OCI-LY3 (cell line): ENCODE data around the gene FAAP20.

Source experiments
- H2AFZ ChIP-seq: fragments of 200-600, 300-600 bp; shearing (Covaris generic); 2 replicates; pipeline ENCODE4 v1.6.0; 2014; ENCODE audit warnings: antibody characterized with exemption, low read depth, low read length
- H3K27ac ChIP-seq: fragments of 200-600, 300-600 bp; sonication (generic); 2 replicates; pipeline ENCODE4 v1.5.1; 2014; ENCODE audit warnings: mild to moderate bottlenecking, low read length, moderate library complexity, mixed read lengths
- H3K27me3 ChIP-seq: fragments of 200-600, 300-600 bp; sonication (generic); 2 replicates; pipeline ENCODE4 v1.6.1; 2014; ENCODE audit warnings: low read depth, low read length, mixed read lengths
- H3K36me3 ChIP-seq: fragments of 200-600, 300-600 bp; sonication (generic); replicated peaks from 2 replicates; pipeline ENCODE3; 2014; ENCODE audit warnings: low read depth, low read length, mixed read lengths
- H3K4me1 ChIP-seq: fragments of 300-600, 200-600 bp; sonication (generic); 2 replicates; pipeline ENCODE4 v1.6.1; 2014; ENCODE audit warnings: low read length, mixed read lengths
- H3K4me2 ChIP-seq: fragments of 200-600, 300-600 bp; sonication (generic); 2 replicates; pipeline ENCODE4 v1.6.1; 2014; ENCODE audit warnings: low read length, mixed read lengths
- H3K4me3 ChIP-seq: fragments of 300-600, 200-600 bp; sonication (generic); 2 replicates; pipeline ENCODE4 v1.5.1; 2014; ENCODE audit warnings: antibody characterized with exemption, mild to moderate bottlenecking, low read length, moderate library complexity
- H3K79me2 ChIP-seq: fragments of 300-600, 200-600 bp; shearing (Covaris generic); 2 replicates; pipeline ENCODE4 v1.6.1; 2014; ENCODE audit warnings: mild to moderate bottlenecking, low read length, mixed read lengths
- H3K9ac ChIP-seq: fragments of 300-600, 200-600 bp; shearing (Covaris generic); 2 replicates; pipeline ENCODE4 v1.6.0; 2014; ENCODE audit warnings: mild to moderate bottlenecking, low read length, moderate library complexity
- H3K9me3 ChIP-seq: fragments of 200-600, 300-600 bp; shearing (Covaris generic); 2 replicates; pipeline ENCODE4 v1.6.1; 2014; ENCODE audit warnings: low read length, mixed read lengths; ENCODE audit not compliant: insufficient read depth
- H4K20me1 ChIP-seq: fragments of 200-600, 300-600 bp; sonication (generic); 2 replicates; pipeline ENCODE4 v1.6.1; 2016; ENCODE audit warnings: low read length, mixed read lengths; ENCODE audit not compliant: insufficient read depth
- CTCF ChIP-seq: fragments of 200-600, 300-600 bp; sonication (generic); IDR thresholded peaks from 2 replicates; pipeline ENCODE4 v1.5.1; 2014; ENCODE audit warnings: antibody characterized with exemption, low read length, low read depth
- EZH2phosphoT487 ChIP-seq: fragments of 200-600 bp; shearing (Covaris generic); IDR thresholded peaks from 2 replicates; pipeline ENCODE4 v1.6.1; 2018; ENCODE audit warnings: antibody characterized with exemption, mixed run types, low read depth

The FAAP20 gene

GRCh38 chr1:2209400-2210083 lies 15.0 kb upstream of the FAAP20 start:
- Histone ChIP-seq H3K4me2 (no peak overlapping the region), H4K20me1 (no peaks in the 10 kb centered on the region), H3K36me3 (no peaks in the 10 kb centered on the region), H3K4me3 (no peak overlapping the region), H3K9me3 (no peaks in the 10 kb centered on the region), H3K9ac (no peak overlapping the region), H2AFZ (no peak overlapping the region), H3K27ac (no peak overlapping the region), H3K4me1 (no peaks in the 10 kb centered on the region), H3K27me3 (no peaks in the 10 kb centered on the region), H3K79me2 (no peaks in the 10 kb centered on the region)
- TF ChIP-seq EZH2phosphoT487: no peak
- TF ChIP-seq CTCF: no peak

GRCh38 chr1:2208309-2209239 lies 14.0 kb upstream of the FAAP20 start:
- Histone ChIP-seq H4K20me1 (no peaks in the 10 kb centered on the region), H3K9me3 (no peaks in the 10 kb centered on the region), H3K4me2 (no peak overlapping the region), H3K9ac (no peak overlapping the region), H3K27ac (no peak overlapping the region), H3K36me3 (no peaks in the 10 kb centered on the region), H2AFZ (no peak overlapping the region), H3K4me3 (no peak overlapping the region), H3K4me1 (no peaks in the 10 kb centered on the region), H3K27me3 (no peaks in the 10 kb centered on the region), H3K79me2 (no peaks in the 10 kb centered on the region)
- TF ChIP-seq CTCF: no peak

GRCh38 chr1:2206813-2207487 lies 12.4 kb upstream of the FAAP20 start:
- H3K36me3 ChIP-seq: no peaks in the 10 kb centered on the region
- no peak overlapping the region for H3K9ac ChIP-seq
- H3K27me3 ChIP-seq: no peaks in the 10 kb centered on the region
- H4K20me1 ChIP-seq: no peaks in the 10 kb centered on the region
- no peak for TF ChIP-seq EZH2phosphoT487
- no peaks in the 10 kb centered on the region for H3K4me1 ChIP-seq
- H3K9me3 ChIP-seq: no peaks in the 10 kb centered on the region
- no peaks in the 10 kb centered on the region for H3K79me2 ChIP-seq
- no peak overlapping the region for H2AFZ ChIP-seq
- no peak overlapping the region for H3K27ac ChIP-seq
- no peak overlapping the region for H3K4me2 ChIP-seq
- no peak overlapping the region for H3K4me3 ChIP-seq

GRCh38 chr1:2205191-2205952 lies 10.8 kb upstream of the FAAP20 start:
- no peaks in the 10 kb centered on the region for H3K36me3 ChIP-seq
- H2AFZ ChIP-seq: no peak overlapping the region
- no peak overlapping the region for H3K9ac ChIP-seq
- no peak overlapping the region for H3K27ac ChIP-seq
- H3K4me3 ChIP-seq: no peak overlapping the region
- H3K79me2 ChIP-seq: no peaks in the 10 kb centered on the region
- no peaks in the 10 kb centered on the region for H3K4me1 ChIP-seq
- TF ChIP-seq CTCF (no peak), EZH2phosphoT487 (no peak)
- H3K27me3 ChIP-seq: peaks cover 5% of the 10 kb centered on the region; the same call in 1 of the 2 replicates
- no peaks in the 10 kb centered on the region for H3K9me3 ChIP-seq
- no peaks in the 10 kb centered on the region for H4K20me1 ChIP-seq
- H3K4me2 ChIP-seq: no peak overlapping the region
